ENCODE results near the gene CPE. TPM values are rescaled to one million over a fixed set of nuclear protein-coding genes. Genes with fewer than 3 reads are reported as not detected.
A peak's percentile ranks its signal among the peaks of the same experiment; 100 is the strongest.
"Not testable (repeated sequence)": the region's sequence is repeated elsewhere in the genome, so short reads cannot be mapped to it uniquely, and the experiment has no call there.

CPE gene
- total RNA-seq, 1 donor from 2014 or later: 10.7 TPM

- no peak for DNase-seq (ENCODE audit: low read depth)
- no peak overlapping the region for H3K4me3 ChIP-seq (ENCODE audit: low read depth, low read length)
- TF ChIP-seq CTCF (conservative IDR thresholded peaks at IDR 0.05; ENCODE audit: low read depth, low read length): no peak
Observed at GRCh38 chr4:165450871-165451270, 72.1 kb downstream of the CPE start.

DNA sequence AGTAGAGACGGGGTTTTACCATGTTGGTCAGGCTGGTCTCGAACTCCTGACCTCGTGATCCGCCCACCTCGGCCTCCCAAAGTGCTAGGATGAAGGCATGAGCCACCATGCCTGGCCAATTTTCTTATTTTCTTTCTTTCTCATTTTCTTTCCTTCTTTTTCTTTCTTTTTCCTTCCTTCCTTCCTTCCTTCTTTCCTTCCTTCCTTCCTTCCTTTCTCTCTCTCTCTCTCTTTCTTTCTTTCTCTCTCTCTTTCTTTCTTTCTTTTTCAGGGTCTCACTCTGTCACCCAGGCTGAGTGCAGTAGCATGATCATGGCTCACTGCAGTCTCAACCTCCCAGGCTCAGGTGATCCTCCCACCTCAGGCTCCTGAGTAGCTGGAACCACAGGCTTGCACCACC is 74.3 kb downstream of the CPE start:
- H3K4me3 ChIP-seq (ENCODE audit: low read depth, low read length); DNase-seq (ENCODE audit: low read depth): not testable (repeated sequence)

- no peak for TF ChIP-seq CTCF (conservative IDR thresholded peaks at IDR 0.05; ENCODE audit: low read depth, low read length)
- DNase-seq (ENCODE audit: low read depth): no peak
- no peak overlapping the region for H3K4me3 ChIP-seq (ENCODE audit: low read depth, low read length)
Observed at GRCh38 chr4:165454426-165454825, 75.6 kb downstream of the CPE start.

- no peak overlapping the region for H3K4me3 ChIP-seq (ENCODE audit: low read depth, low read length)
- no peak for DNase-seq (ENCODE audit: low read depth)
- no peak for TF ChIP-seq CTCF (conservative IDR thresholded peaks at IDR 0.05; ENCODE audit: low read depth, low read length)
Observed at GRCh38 chr4:165457793-165458192, 79.0 kb downstream of the CPE start.

DNA sequence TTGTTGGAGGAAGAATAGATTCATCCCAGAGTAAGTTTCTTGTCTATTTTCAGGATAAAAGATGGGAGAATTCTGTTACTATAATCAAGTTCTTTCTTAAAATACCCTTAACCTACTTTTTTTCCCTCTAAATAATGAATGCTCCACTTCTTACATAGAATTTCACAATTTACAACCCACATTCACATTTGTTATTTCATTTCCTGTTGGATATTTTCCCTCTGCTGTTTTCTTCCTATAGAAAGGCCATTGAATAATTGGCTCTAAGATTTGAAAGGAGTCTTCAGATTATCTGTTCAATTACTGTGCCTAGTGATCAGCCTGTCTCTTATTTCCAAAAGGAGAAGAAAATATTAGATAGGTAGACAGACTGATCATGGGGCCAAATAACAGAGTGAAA is 79.7 kb downstream of the CPE start:
- H3K4me3 ChIP-seq (ENCODE audit: low read depth, low read length): no peak overlapping the region
- no peak for TF ChIP-seq CTCF (conservative IDR thresholded peaks at IDR 0.05; ENCODE audit: low read depth, low read length)
- DNase-seq (ENCODE audit: low read depth): no peak

DNA sequence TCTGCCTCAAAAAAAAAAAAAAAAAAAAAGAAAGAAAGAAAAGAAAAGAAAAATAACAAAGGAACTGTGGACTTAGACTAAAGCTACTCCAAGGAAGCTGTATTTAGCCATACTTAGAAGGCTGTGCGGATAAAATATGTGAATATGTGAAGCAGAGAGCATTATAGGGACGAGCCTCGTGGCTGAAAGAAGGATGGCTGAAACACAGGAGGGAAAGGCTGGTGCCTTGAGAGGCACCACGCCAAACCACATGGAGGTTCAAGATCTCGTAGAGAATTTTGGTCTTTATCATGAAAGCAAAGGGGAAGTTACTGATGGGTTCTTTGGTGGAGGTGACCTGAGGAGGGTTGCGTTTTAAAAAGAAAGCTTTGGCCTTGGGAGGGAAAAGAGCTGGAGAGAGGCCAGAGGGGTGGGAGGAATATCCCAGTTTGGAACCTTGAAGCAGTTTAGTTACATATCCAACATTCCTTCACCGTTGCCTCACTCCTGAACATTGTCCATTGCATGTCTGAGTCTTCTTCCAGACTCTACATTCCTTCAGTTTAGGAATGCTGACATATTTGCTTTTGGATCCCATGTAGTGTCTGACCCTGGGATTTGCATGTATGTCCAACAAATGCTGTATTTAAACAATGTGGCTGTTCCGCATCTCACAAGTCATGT is 82.5 kb downstream of the CPE start:
- no peak overlapping the region for H3K4me3 ChIP-seq (ENCODE audit: low read depth, low read length)
- DNase-seq (ENCODE audit: low read depth): peak; percentile 22
- no peak for TF ChIP-seq CTCF (conservative IDR thresholded peaks at IDR 0.05; ENCODE audit: low read depth, low read length)

GRCh38 chr4:165462009-165462408 is 83.2 kb downstream of the CPE start:
- H3K4me3 ChIP-seq (ENCODE audit: low read depth, low read length): no peak overlapping the region
- DNase-seq (ENCODE audit: low read depth): no peak
- TF ChIP-seq CTCF (conservative IDR thresholded peaks at IDR 0.05; ENCODE audit: low read depth, low read length): peak; percentile 6
